ENCODE results near the gene DNAH6. TPM values are rescaled to one million over a fixed set of nuclear protein-coding genes. Genes with fewer than 3 reads are reported as not detected.

Gene DNAH6
- total RNA-seq, 1 experiment from 2014 or later, result 0.26 TPM

- Mint-ChIP-seq H3K9me3 (no peaks in the 10 kb centered on the region), H3K4me3 (no peak overlapping the region), H3K27me3 (ENCODE audit: low read depth) (peaks cover 15% of the 10 kb centered on the region), H3K4me1 (peaks cover 0 to 3% of the 10 kb centered on the region in 2 experiments; a peak in 1 of 4 replicates), H3K36me3 (ENCODE audit: insufficient read depth in 1 of 3, low read depth in 3 of 3) (no peaks in the 10 kb centered on the region), H3K27ac (no peak overlapping the region)
- no peak overlapping the region for H3K9ac ChIP-seq (ENCODE audit: extremely low read depth, insufficient read length, low read length)
- H3K9me3 ChIP-seq (ENCODE audit: control insufficient read depth, low read depth, low read length), result no peaks in the 10 kb centered on the region
- H4K5ac ChIP-seq (ENCODE audit: insufficient read length, low read depth, low read length), result no peak overlapping the region
- no peak overlapping the region for H3K4me2 ChIP-seq (ENCODE audit: insufficient read depth, insufficient read length, low read length)
- H3K4me1 ChIP-seq (ENCODE audit: insufficient read depth, low read length), result no peaks in the 10 kb centered on the region
- no peak overlapping the region for H3K4ac ChIP-seq (ENCODE audit: low read depth, low read length)
- H2BK15ac ChIP-seq (ENCODE audit: low read depth, low read length), result no peak overlapping the region
- H3K79me2 ChIP-seq (ENCODE audit: insufficient read depth, low read length), result no peaks in the 10 kb centered on the region
- H4K8ac ChIP-seq (replicated peaks; ENCODE audit: insufficient read length, low read depth, low read length), result no peak overlapping the region
- no peak overlapping the region for H3K14ac ChIP-seq (ENCODE audit: insufficient read depth, low read length)
- no peak overlapping the region for H2BK12ac ChIP-seq (ENCODE audit: insufficient read length, low read depth, low read length)
- H4K20me1 ChIP-seq (ENCODE audit: control insufficient read depth, insufficient read depth, insufficient read length), result no peaks in the 10 kb centered on the region
- H3K23ac ChIP-seq (ENCODE audit: insufficient read length, low read depth, low read length), result no peak overlapping the region
- H2BK20ac ChIP-seq (ENCODE audit: low read depth, low read length, poor library complexity, severe bottlenecking), result no peak overlapping the region
- TF ChIP-seq CTCF (conservative IDR thresholded peaks at IDR 0.05), result no peak
- no peak overlapping the region for H4K91ac ChIP-seq (ENCODE audit: insufficient read length, low read depth, low read length)
- no peak overlapping the region for H2AFZ ChIP-seq (ENCODE audit: low read length)
- no peak overlapping the region for H2AK5ac ChIP-seq (ENCODE audit: insufficient read length, low read length)
- no peaks in the 10 kb centered on the region for H3K23me2 ChIP-seq (ENCODE audit: insufficient read length, low read depth, low read length, poor library complexity, severe bottlenecking)
- no peak overlapping the region for H2BK120ac ChIP-seq (ENCODE audit: low read depth, low read length, poor library complexity, severe bottlenecking)
- no peaks in the 10 kb centered on the region for H3K79me1 ChIP-seq (ENCODE audit: insufficient read depth, low read depth, low read length, poor library complexity, severe bottlenecking)
- no peak overlapping the region for H2BK5ac ChIP-seq (ENCODE audit: insufficient read length, low read length)
- H3T11ph ChIP-seq (ENCODE audit: low read length), result no peak overlapping the region
- no CpG with 5 or more reads among the region's 2 CpGs for WGBS (ENCODE audit: extremely low coverage, insufficient read length, low lambda C conversion rate)
- H3K18ac ChIP-seq (ENCODE audit: insufficient read length, low read depth, low read length), result no peak overlapping the region
- H3K27me3 ChIP-seq (ENCODE audit: insufficient read depth, low read length), result no peaks in the 10 kb centered on the region
- no peak for DNase-seq
- no peak overlapping the region for H3K27ac ChIP-seq (ENCODE audit: insufficient read length, low read depth, low read length)
- H3K56ac ChIP-seq (ENCODE audit: insufficient read length, low read depth, low read length), result no peak overlapping the region
These were observed 300.9 kb downstream of the DNAH6 start for GRCh38 chr2:84817239-84817655.
